GM12878 (cell line): ENCODE measurements around the gene NR1I2.

Experiments used
- EP300 ChIP-seq, 2 experiments: fragments of 150-350 bp in 1 of 2; IDR thresholded peaks; 2 replicates each; pipeline ENCODE4 v1.6.1; 2011 to 2012; ENCODE audit warnings: low read depth in 2 of 2, low read length in 2 of 2, borderline replicate concordance in 1 of 2, improper control_type of control experiment in 1 of 2, inconsistent platforms in 1 of 2; ENCODE audit not compliant: control insufficient read depth in 1 of 2
- EZH2 ChIP-seq: IDR thresholded peaks from 2 replicates; pipeline ENCODE4 v1.6.1; 2012; ENCODE audit warnings: low read depth, mild to moderate bottlenecking, control low read depth, inconsistent platforms, low read length, borderline replicate concordance; ENCODE audit not compliant: control insufficient read depth
- FOXM1 ChIP-seq: IDR thresholded peaks from 2 replicates; pipeline ENCODE4 v1.6.1; 2012; ENCODE audit warnings: low read depth, mild to moderate bottlenecking, inconsistent platforms, low read length, moderate library complexity
- NBN ChIP-seq: fragments of 450-650 bp; IDR thresholded peaks from 2 replicates; pipeline ENCODE4 v1.6.1; 2016
- NR2C2 ChIP-seq: IDR thresholded peaks from 2 replicates; pipeline ENCODE4 v1.6.1; 2011; ENCODE audit warnings: borderline replicate concordance, low read depth; ENCODE audit not compliant: control insufficient read depth, insufficient read length
- POLR2A ChIP-seq: IDR thresholded peaks from 2 replicates; pipeline ENCODE4 v1.6.1; 2011; ENCODE audit warnings: low read depth, mild to moderate bottlenecking, low read length
- RAD51 ChIP-seq: fragments of 450-650 bp; IDR thresholded peaks from 2 replicates; pipeline ENCODE4 v1.6.1; 2016; ENCODE audit warnings: moderate library complexity, mild to moderate bottlenecking, inconsistent platforms
- SP1 ChIP-seq: IDR thresholded peaks from one replicate; pipeline ENCODE4 v1.6.1; 2011; ENCODE audit warnings: low read depth, low read length
- TF ChIP-seq, protein P1 (sequence below), 3 experiments: IDR thresholded peaks in 2 of 3; conservative IDR thresholded peaks in 1 of 3; 2 replicates each; pipeline ENCODE4 v1.5.1; 2011; ENCODE audit warnings: low read depth in 3 of 3, low read length in 3 of 3, mild to moderate bottlenecking in 3 of 3, control low read depth in 2 of 3, moderate library complexity in 2 of 3, inconsistent platforms in 1 of 3, mixed read lengths in 1 of 3; ENCODE audit not compliant: control insufficient read depth in 2 of 3, insufficient read depth in 1 of 3; ENCODE audit errors: extremely low read depth in 1 of 3
- TF ChIP-seq, protein P2 (sequence below): fragments of 450-650 bp; IDR thresholded peaks from 2 replicates; pipeline ENCODE4 v1.6.1; 2014; ENCODE audit warnings: mild to moderate bottlenecking

DNA sequence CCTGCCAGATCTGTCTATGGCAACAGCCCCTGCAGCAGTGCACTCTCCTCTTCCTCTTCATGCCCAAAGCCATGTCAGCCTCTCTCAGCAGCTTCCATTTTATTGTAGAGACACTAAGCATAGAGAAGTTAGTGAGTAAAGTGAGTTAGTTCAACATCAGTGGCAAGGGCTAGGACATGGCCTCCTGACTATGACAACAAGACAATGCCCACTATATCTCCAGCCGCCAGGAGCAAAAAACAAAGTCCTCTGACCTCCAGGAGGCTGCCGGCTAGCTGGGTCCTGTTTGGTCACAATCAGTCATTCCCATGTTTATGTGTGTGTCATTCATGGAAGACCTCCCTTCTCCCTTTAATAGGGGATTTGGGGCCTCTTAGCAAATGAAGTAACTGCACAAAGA is 14.9 kb downstream of the NR1I2 start:
- TF ChIP-seq POLR2A (no peak), SP1 (no peak), NR2C2 (no peak), EZH2 (no peak), FOXM1 (no peak), EP300 (IDR thresholded peaks at IDR 0.05; ENCODE audit: borderline replicate concordance in 1 of 2, control insufficient read depth in 1 of 2, low read depth in 2 of 2, low read length in 2 of 2) (no peak), NBN (no peak), RAD51 (no peak)
- TF ChIP-seq, protein P1, sequence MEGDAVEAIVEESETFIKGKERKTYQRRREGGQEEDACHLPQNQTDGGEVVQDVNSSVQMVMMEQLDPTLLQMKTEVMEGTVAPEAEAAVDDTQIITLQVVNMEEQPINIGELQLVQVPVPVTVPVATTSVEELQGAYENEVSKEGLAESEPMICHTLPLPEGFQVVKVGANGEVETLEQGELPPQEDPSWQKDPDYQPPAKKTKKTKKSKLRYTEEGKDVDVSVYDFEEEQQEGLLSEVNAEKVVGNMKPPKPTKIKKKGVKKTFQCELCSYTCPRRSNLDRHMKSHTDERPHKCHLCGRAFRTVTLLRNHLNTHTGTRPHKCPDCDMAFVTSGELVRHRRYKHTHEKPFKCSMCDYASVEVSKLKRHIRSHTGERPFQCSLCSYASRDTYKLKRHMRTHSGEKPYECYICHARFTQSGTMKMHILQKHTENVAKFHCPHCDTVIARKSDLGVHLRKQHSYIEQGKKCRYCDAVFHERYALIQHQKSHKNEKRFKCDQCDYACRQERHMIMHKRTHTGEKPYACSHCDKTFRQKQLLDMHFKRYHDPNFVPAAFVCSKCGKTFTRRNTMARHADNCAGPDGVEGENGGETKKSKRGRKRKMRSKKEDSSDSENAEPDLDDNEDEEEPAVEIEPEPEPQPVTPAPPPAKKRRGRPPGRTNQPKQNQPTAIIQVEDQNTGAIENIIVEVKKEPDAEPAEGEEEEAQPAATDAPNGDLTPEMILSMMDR (IDR thresholded peaks at IDR 0.05 in 2 of 3, conservative IDR thresholded peaks at IDR 0.05 in 1 of 3; ENCODE audit: control insufficient read depth in 2 of 3, extremely low read depth in 1 of 3, insufficient read depth in 1 of 3, low read depth in 3 of 3, low read length in 3 of 3): no peak
- TF ChIP-seq, protein P2, sequence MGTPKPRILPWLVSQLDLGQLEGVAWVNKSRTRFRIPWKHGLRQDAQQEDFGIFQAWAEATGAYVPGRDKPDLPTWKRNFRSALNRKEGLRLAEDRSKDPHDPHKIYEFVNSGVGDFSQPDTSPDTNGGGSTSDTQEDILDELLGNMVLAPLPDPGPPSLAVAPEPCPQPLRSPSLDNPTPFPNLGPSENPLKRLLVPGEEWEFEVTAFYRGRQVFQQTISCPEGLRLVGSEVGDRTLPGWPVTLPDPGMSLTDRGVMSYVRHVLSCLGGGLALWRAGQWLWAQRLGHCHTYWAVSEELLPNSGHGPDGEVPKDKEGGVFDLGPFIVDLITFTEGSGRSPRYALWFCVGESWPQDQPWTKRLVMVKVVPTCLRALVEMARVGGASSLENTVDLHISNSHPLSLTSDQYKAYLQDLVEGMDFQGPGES: no peak
